ENCODE measurements around the gene PHTF2. TPM values are rescaled to one million over a fixed set of nuclear protein-coding genes. Genes with fewer than 3 reads are reported as not detected.
"Not testable (repeated sequence)": the region's sequence is repeated elsewhere in the genome, so short reads cannot be mapped to it uniquely, and the experiment has no call there.

The PHTF2 gene
- total RNA-seq, 2 experiments from 2014 or later = 33.6 to 39.5 TPM

DNA sequence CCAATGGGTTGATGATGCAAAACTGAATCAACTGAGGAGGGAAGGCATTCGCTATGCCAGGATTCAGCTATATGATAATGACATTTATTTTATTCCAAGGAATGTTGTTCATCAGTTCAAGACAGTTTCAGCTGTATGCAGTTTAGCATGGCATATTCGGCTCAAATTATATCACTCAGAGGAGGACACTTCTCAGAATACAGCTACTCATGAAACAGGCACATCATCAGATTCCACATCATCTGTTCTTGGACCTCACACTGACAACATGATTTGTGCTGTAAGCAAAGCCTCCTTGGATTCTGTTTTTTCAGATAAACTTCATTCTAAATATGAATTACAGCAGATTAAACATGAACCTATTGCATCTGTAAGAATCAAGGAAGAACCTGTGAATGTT, 20.0 kb upstream of the PHTF2 start:
- CTCF ChIA-PET = no interaction called here
- Mint-ChIP-seq H3K36me3 (ENCODE audit: low read depth) (peaks cover 49% of the 10 kb centered on the region), H3K9me3 (no peaks in the 10 kb centered on the region), H3K4me1 (peaks cover 7% of the 10 kb centered on the region), H3K4me3 (no peak overlapping the region), H3K27ac (peak overlapping the region; percentile 5), H3K27me3 (no peaks in the 10 kb centered on the region)
- POLR2A ChIA-PET = no interaction called here
- DNase-seq = no peak

DNA sequence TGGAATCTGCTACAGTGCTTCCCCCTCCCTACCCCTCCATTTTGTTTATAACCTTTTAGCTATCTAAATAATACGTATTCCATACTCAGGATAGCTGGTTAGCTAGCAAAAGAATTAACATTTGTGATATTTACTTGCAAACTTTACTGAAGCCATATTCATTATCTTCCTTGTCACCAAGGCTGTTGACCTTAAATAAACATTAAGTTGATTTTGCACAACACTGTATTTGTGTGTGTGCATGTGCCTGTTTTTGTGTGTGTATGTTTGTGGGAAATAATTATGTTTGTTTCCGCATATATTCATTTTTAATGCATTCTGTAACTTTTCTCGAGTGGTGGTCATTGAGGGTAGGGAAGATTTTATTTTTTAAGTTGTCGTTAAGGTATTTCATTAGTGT, 16.2 kb upstream of the PHTF2 start:
- peaks cover 49% of the 10 kb centered on the region for H3K36me3 Mint-ChIP-seq (ENCODE audit: low read depth)
- no peaks in the 10 kb centered on the region for H3K27me3 Mint-ChIP-seq
- no peak for DNase-seq
- CTCF ChIA-PET = no interaction called here
- POLR2A ChIA-PET = no interaction called here
- H3K9me3 Mint-ChIP-seq = no peaks in the 10 kb centered on the region
- peaks cover 7% of the 10 kb centered on the region for H3K4me1 Mint-ChIP-seq
- no peak overlapping the region for H3K4me3 Mint-ChIP-seq
- H3K27ac Mint-ChIP-seq = no peak overlapping the region

DNA sequence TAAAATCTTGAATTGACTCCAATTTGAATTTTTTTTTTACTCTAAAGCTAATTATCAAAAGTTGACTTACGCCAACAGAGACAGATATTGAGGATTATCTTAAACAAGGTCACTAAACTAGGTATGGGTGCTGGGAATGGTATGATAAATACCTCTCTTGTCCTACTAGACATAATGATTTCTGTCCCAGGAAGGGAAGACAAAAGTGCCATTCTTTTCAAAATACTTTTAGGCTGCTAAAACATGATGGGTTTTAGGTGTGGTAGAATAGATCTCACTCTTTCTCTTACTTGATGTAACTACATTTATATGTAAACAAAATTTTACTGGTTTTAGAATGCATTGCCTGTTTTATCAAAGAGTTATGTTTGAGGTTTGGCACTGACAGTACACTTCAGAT, 15.5 kb upstream of the PHTF2 start:
- Mint-ChIP-seq H3K27me3 (no peaks in the 10 kb centered on the region), H3K4me3 (no peak overlapping the region), H3K36me3 (ENCODE audit: low read depth) (peaks cover 48% of the 10 kb centered on the region), H3K27ac (no peak overlapping the region), H3K9me3 (no peaks in the 10 kb centered on the region), H3K4me1 (peaks cover 7% of the 10 kb centered on the region)
- ChIA-PET CTCF (interaction anchor here (0.5 kb wide), 1 partner anchor 130 kb away, joined by 3 read pairs; no protein-coding TSS in a partner anchor), POLR2A (no interaction called here)
- no peak for DNase-seq

DNA sequence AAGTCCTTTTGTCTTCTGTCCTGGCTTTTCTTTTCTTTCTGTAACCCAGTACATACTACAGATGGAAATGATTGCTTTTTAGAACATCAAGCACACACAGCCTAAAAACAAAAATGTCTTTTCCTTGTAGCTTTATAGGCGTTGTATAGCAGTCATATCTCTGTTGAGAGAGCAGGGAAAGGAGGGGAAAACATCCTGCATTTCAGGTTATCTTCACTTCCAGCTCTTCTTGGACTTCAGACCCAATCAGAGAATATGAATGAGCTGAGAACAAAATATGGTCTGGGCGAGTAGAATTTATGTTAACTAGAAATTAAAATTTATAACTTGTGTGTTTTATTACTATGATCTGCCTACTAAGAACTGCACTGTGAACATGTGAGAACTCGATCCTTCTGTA, 15.0 kb upstream of the PHTF2 start:
- no peak overlapping the region for H3K4me3 Mint-ChIP-seq
- ChIA-PET POLR2A (no interaction called here), CTCF (interaction anchor here (0.5 to 0.8 kb wide), 2 partner anchors 59 to 130 kb away, joined by 3 read pairs; no protein-coding TSS in a partner anchor)
- peaks cover 7% of the 10 kb centered on the region for H3K4me1 Mint-ChIP-seq
- no peaks in the 10 kb centered on the region for H3K27me3 Mint-ChIP-seq
- DNase-seq = no peak
- peaks cover 43% of the 10 kb centered on the region for H3K36me3 Mint-ChIP-seq (ENCODE audit: low read depth)
- H3K9me3 Mint-ChIP-seq = no peaks in the 10 kb centered on the region
- H3K27ac Mint-ChIP-seq = no peak overlapping the region

DNA sequence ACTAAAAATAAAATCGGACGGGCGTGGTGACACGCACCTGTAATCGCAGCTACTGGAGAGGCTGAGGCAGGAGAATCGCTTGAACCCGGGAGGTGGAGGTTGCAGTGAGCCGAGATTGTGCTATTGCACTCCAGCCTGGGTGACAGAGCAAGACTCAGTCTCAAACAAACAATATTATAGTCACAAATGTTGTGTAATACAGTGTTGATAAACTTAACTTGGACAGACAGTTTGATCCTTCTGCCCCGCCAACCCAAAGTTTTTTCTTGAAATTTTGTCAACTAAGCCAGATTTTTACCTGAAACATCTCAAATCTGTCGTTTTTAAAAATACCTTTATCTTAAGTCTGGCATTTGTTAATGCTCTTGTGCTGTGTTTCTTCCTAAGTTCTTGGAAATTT, 14.1 kb upstream of the PHTF2 start:
- H3K4me3 Mint-ChIP-seq, H3K27ac Mint-ChIP-seq, DNase-seq, H3K4me1 Mint-ChIP-seq, H3K27me3 Mint-ChIP-seq, POLR2A ChIA-PET, H3K9me3 Mint-ChIP-seq: not testable (repeated sequence)
- peaks cover 39% of the 10 kb centered on the region for H3K36me3 Mint-ChIP-seq (ENCODE audit: low read depth)
- CTCF ChIA-PET = interaction anchor here (0.8 kb wide), 1 partner anchor 59 kb away, joined by 3 read pairs; no protein-coding TSS in a partner anchor

DNA sequence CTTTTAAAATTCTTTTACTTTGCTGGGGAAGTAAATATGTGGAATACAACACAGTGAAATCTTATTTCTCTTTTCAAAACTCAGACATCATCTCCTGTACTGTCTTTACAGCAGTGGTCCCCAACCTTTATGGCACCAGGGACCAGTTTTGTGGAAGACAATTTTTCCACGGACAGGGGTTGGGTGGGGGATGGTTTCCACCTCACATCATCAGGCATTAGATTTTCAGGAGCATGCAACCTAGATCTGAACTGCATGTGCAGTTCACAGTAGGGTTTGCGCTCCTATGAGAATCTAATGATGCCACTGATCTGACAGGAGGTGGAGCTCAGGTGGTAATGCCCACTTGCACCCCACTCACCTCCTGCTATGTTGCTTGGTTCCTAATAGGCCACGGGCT, 12.6 kb upstream of the PHTF2 start:
- DNase-seq = no peak
- Mint-ChIP-seq H3K4me3 (no peak overlapping the region), H3K27ac (no peak overlapping the region), H3K36me3 (ENCODE audit: low read depth) (peaks cover 34% of the 10 kb centered on the region), H3K9me3 (no peaks in the 10 kb centered on the region), H3K27me3 (no peaks in the 10 kb centered on the region), H3K4me1 (peaks cover 3% of the 10 kb centered on the region)
- CTCF ChIA-PET = no interaction called here
- POLR2A ChIA-PET = no interaction called here

DNA sequence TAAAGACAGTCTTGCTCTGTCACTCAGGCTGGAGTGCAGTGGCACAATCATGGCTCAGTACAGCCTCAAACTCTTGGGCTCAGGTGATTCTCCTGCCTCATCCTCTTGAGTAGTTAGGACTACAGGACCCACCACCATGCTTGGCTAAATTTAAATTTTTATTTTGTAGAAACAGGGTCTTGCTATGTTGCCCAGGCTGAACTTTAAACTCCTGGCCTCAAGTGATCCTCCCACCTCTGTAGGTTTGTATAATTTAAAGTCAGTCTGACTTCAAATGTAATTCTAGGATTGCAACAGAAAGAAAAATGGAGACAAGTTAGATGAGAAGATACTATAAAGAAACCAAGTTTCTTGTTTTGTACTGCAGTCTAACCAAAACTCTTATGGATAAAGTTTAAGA, 11.8 kb upstream of the PHTF2 start:
- Mint-ChIP-seq H3K9me3 (no peaks in the 10 kb centered on the region), H3K4me3 (no peak overlapping the region), H3K4me1 (peaks cover 3% of the 10 kb centered on the region), H3K27me3 (no peaks in the 10 kb centered on the region), H3K36me3 (ENCODE audit: low read depth) (peaks cover 32% of the 10 kb centered on the region), H3K27ac (no peak overlapping the region)
- CTCF ChIA-PET = interaction anchor here (0.6 to 1.8 kb wide), 2 partner anchors 12 to 148 kb away, joined by 3 to 4 read pairs; no protein-coding TSS in a partner anchor
- POLR2A ChIA-PET = no interaction called here
- no peak for DNase-seq

DNA sequence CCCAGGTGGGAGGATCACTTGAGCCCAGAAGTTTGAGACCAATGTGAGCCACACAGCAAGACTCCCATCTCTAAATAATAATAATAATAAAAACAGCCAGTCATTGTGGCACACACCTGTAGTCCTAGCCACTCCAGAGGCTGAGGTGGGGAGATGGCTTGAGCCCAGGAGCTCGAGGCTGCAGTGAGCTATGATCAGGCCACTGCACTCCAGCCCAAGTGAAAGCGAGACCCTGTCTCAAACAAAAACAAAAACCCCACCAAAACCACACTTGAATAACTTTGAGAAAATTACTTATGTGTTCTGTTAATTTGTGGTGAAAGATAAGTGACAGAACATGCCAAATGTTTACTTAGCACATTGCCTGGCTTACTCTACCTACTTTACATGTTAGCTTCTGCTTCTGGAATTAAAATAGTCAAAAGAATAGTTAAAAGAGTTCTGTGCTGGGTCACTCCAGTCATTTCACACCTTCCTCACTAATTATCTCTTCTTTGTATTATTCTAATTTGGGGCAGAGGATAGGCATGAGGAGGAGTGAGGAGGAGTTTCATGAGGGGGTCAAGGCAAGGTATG, 10.2 kb upstream of the PHTF2 start:
- Mint-ChIP-seq H3K4me3 (no peak overlapping the region), H3K27ac (no peak overlapping the region), H3K4me1 (peaks cover 1% of the 10 kb centered on the region), H3K36me3 (ENCODE audit: low read depth) (peaks cover 24% of the 10 kb centered on the region), H3K27me3 (no peaks in the 10 kb centered on the region), H3K9me3 (no peaks in the 10 kb centered on the region)
- CTCF ChIA-PET = interaction anchor here (1.4 to 1.8 kb wide), 2 partner anchors 14 to 23 kb away, joined by 3 read pairs; no protein-coding TSS in a partner anchor
- POLR2A ChIA-PET = interaction anchor here (0.7 kb wide), 1 partner anchor 10 kb away, joined by 3 read pairs; the partner anchor contains the start of gene PHTF2
- no peak for DNase-seq

DNA sequence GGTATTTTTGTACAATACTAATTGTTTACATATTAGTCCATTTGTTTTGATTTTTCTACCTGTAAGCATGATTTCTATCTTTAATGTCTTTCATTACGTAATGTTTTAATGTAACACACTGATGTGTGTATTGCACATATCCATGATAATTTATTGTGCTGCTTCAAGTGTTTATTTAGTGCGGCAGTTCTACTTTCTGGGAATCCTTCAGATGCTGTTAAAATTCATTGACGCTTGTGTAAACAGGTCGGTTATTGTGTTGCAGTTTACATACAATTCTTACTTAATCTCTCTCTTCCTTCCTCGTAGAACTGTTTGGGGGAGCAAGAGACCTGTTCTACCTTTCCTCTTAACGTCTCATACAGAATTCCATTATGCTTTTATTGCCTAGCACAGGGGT, 7.2 kb upstream of the PHTF2 start:
- POLR2A ChIA-PET = no interaction called here
- DNase-seq = no peak
- CTCF ChIA-PET = no interaction called here
- H3K9me3 Mint-ChIP-seq = no peaks in the 10 kb centered on the region
- H3K4me1 Mint-ChIP-seq = peaks cover 16% of the 10 kb centered on the region
- no peaks in the 10 kb centered on the region for H3K27me3 Mint-ChIP-seq
- H3K36me3 Mint-ChIP-seq (ENCODE audit: low read depth) = peaks cover 19% of the 10 kb centered on the region
- H3K27ac Mint-ChIP-seq = no peak overlapping the region
- H3K4me3 Mint-ChIP-seq = no peak overlapping the region

DNA sequence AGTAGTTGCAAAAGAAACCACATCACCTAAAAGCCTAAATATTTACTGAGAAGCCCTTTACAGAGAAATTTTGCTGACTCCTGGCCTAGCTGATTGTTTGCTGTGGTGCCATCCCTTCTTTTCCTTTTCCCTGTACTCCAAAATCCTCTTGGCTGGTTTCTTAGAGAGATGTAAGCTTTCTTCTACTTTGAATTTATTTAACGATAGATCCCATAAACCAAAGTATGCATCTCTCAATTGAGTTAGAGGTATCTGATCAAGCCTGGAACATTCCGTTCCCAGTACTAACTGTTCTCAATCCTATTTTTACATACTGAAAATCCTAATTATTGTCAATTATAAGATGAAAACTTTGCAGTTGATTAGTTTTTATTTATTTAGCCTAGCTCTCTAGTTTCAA, 6.6 kb upstream of the PHTF2 start:
- H3K4me3 Mint-ChIP-seq = no peak overlapping the region
- no peak overlapping the region for H3K27ac Mint-ChIP-seq
- CTCF ChIA-PET = no interaction called here
- H3K9me3 Mint-ChIP-seq = no peaks in the 10 kb centered on the region
- POLR2A ChIA-PET = no interaction called here
- H3K27me3 Mint-ChIP-seq = no peaks in the 10 kb centered on the region
- H3K36me3 Mint-ChIP-seq (ENCODE audit: low read depth) = peaks cover 20% of the 10 kb centered on the region
- no peak for DNase-seq
- H3K4me1 Mint-ChIP-seq = peaks cover 22% of the 10 kb centered on the region

DNA sequence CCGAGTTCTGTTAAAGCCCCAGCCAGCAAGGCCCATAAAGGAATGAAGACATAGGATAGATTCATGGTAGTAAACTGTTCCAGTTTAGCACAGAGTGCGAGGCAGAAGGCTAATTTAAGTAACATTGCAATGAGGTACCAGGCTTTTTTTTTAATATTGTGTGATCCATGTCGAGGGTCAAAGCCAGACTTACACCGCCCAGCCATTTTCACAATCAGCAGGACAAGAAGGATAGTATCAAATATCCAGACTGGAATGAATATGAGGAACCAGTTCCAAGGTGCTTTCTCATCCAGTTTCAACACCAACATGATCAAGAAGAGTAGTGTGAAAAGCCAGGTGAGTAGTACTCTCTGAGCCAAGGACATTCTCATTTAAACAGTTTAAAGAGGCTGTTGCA, 4.6 kb upstream of the PHTF2 start:
- POLR2A ChIA-PET = no interaction called here
- peaks cover 22% of the 10 kb centered on the region for H3K36me3 Mint-ChIP-seq (ENCODE audit: low read depth)
- DNase-seq = no peak
- H3K9me3 Mint-ChIP-seq = no peaks in the 10 kb centered on the region
- H3K4me1 Mint-ChIP-seq = peaks cover 31% of the 10 kb centered on the region
- H3K27ac Mint-ChIP-seq = no peak overlapping the region
- CTCF ChIA-PET = no interaction called here
- H3K27me3 Mint-ChIP-seq = no peaks in the 10 kb centered on the region
- H3K4me3 Mint-ChIP-seq = no peak overlapping the region

DNA sequence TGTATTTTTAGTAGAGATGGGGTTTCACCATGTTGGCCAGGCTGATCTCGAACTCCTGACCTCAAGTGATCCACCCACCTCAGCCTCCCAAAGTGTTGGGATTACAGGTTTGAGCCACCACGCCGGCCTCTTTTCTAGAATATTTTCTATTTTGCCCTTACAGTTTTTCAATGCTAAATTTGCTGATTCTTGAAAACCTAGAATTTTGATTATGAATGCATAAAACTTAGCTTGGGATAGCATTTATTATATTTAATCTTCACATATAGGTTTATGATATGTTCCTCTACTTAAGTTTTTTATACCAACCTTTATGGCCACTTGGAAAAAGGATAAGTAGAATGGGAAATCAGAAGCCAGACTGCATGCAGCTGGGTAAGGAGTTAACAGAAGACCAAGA, 2.5 kb upstream of the PHTF2 start:
- Mint-ChIP-seq H3K36me3 (ENCODE audit: low read depth) (peaks cover 25% of the 10 kb centered on the region), H3K27ac (no peak overlapping the region)

DNA sequence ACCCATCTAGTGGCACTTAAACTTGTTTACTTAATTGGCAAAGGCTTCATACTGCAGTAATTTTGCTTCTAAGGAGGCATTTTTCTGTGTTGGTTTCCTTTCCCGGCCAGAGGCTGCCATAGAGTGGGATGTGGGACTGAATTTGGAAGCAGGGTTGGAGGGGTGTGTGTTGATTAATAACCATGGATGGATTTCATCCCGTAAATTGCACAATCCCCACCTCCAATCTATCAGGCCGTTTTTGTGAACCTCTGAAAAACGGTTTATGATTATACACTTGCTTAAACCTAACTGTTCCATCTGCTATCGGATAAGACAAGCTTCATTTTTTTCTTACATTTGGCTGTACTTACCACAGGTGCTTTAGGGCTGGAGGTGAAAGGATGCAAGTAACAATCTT, 1.6 kb upstream of the PHTF2 start:
- ChIA-PET CTCF (no interaction called here), POLR2A (no interaction called here)
- H3K9me3 Mint-ChIP-seq = no peaks in the 10 kb centered on the region
- H3K36me3 Mint-ChIP-seq (ENCODE audit: low read depth) = peaks cover 29% of the 10 kb centered on the region
- H3K27ac Mint-ChIP-seq = peak overlapping the region; percentile 91
- peak overlapping the region; percentile 84 for H3K4me3 Mint-ChIP-seq
- peaks cover 53% of the 10 kb centered on the region for H3K4me1 Mint-ChIP-seq
- no peaks in the 10 kb centered on the region for H3K27me3 Mint-ChIP-seq
- DNase-seq = no peak

More for the DNA sequence above, 2.5 kb upstream of the PHTF2 start:
- Mint-ChIP-seq H3K27me3 (no peaks in the 10 kb centered on the region), H3K9me3 (no peaks in the 10 kb centered on the region), H3K4me1 (peaks cover 45% of the 10 kb centered on the region), H3K4me3 (peak overlapping the region; percentile 84)
- no peak for DNase-seq
- POLR2A ChIA-PET = no interaction called here
- CTCF ChIA-PET = interaction anchor here (0.9 kb wide), 1 partner anchor 102 kb away, joined by 4 read pairs; no protein-coding TSS in a partner anchor

All from activated CD4-positive, alpha-beta T cell treated with anti-CD3 and anti-CD28 coated beads, Interleukin-2, amount 10 ng/mL, durations not matched to agents 7 days and 5 days (primary cell).